Measurements from ENCODE around the gene BLOC1S1. TPM values are rescaled to one million over a fixed set of nuclear protein-coding genes. Genes with fewer than 3 reads are reported as not detected.

The BLOC1S1 gene
- total and polyA plus RNA-seq, 2 experiments from 2014 or later, result 133 to 159 TPM

DNA sequence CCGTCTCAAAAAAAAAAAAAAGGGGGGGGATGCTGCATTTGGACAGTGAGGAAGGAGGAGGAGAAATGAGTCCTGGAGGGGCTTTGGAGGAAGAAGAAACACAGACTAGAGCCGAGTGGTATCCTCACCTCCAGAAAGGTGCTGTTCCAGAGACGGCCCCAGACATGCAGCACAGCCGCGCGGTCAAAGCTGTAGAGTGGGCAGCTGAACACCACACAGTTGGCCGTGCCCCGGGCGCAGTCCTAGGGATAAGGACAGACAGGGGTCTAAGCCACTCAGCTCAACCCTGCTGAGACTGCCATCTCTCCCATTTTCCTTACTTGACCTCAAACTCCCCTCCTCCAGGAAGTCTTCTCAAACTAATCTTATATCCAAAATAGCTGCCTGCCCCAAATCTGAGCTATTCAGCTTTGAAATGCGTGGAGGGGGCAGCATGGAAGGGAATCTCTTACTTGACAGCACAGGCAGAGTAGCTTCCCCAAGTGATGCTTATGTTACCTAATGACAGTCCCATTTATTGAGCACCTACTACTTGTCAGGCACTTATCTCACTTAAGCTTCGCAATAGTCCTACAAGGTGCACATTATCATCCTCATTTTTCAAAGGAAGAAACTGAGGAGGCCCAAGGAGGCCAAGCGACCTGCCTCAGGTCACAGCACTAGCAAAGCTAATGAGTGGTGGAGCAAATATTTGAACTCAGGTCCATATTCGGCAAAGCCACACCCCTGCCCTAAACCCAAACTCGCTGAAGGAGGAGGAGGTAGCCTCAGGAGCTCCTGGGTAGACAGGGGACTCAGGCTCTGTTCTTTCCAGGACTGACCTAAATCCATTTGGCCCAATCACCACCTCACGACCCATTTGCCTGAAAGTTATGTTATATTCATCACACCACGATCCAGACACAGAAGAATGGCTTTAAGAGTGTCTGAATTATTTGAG is 26.9 kb upstream of the BLOC1S1 start:
- H3K4me1 ChIP-seq (ENCODE audit: low read depth), result no peaks in the 10 kb centered on the region
- no peaks in the 10 kb centered on the region for H3K9me3 ChIP-seq (ENCODE audit: low read depth)
- TF ChIP-seq, protein P1, sequence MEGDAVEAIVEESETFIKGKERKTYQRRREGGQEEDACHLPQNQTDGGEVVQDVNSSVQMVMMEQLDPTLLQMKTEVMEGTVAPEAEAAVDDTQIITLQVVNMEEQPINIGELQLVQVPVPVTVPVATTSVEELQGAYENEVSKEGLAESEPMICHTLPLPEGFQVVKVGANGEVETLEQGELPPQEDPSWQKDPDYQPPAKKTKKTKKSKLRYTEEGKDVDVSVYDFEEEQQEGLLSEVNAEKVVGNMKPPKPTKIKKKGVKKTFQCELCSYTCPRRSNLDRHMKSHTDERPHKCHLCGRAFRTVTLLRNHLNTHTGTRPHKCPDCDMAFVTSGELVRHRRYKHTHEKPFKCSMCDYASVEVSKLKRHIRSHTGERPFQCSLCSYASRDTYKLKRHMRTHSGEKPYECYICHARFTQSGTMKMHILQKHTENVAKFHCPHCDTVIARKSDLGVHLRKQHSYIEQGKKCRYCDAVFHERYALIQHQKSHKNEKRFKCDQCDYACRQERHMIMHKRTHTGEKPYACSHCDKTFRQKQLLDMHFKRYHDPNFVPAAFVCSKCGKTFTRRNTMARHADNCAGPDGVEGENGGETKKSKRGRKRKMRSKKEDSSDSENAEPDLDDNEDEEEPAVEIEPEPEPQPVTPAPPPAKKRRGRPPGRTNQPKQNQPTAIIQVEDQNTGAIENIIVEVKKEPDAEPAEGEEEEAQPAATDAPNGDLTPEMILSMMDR (IDR thresholded peaks at IDR 0.05; ENCODE audit: low read depth, low read length), result no peak
- H3K27ac ChIP-seq, result no peak overlapping the region
- H3K27me3 ChIP-seq, result no peaks in the 10 kb centered on the region
- no peak for DNase-seq (ENCODE audit: low read depth in 1 of 2, low spot score in 1 of 2)
- H3K4me3 ChIP-seq, result no peak overlapping the region
- H3K36me3 ChIP-seq, result peaks cover 12% of the 10 kb centered on the region

DNA sequence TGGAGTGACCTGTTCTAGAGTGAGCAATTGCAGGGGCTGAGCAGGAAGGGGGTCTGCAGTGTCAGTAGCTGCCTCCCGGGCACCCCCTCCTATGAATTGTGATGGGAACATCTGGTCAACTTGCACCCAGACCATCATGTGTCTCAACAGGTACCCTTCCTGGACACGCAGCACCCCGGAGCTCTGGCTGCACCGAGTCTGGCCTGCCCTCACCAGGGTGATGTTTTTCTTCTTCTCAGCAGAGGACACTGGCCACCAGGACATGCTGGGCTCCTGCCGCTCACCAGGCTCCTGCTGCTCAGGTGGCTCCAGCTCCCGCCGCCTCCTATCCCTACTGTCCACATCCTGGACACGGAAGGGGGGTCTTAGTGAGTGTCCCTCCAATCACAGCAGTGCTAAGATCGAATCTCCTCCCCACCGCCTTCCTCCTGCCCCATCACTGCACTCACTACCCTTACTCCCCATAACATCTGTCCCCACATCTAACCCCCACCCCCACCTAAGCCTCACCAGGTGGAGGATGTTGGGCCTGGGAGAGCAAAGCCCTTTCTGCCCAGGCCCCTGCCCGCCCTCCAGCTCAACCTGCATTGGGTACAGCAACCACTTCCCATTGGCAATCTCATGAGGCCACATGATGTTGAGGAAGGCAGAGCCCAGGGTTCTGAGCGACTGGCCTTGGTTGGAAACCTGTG is 23.1 kb upstream of the BLOC1S1 start:
- DNase-seq (ENCODE audit: low read depth in 1 of 2, low spot score in 1 of 2), result no peak

DNA sequence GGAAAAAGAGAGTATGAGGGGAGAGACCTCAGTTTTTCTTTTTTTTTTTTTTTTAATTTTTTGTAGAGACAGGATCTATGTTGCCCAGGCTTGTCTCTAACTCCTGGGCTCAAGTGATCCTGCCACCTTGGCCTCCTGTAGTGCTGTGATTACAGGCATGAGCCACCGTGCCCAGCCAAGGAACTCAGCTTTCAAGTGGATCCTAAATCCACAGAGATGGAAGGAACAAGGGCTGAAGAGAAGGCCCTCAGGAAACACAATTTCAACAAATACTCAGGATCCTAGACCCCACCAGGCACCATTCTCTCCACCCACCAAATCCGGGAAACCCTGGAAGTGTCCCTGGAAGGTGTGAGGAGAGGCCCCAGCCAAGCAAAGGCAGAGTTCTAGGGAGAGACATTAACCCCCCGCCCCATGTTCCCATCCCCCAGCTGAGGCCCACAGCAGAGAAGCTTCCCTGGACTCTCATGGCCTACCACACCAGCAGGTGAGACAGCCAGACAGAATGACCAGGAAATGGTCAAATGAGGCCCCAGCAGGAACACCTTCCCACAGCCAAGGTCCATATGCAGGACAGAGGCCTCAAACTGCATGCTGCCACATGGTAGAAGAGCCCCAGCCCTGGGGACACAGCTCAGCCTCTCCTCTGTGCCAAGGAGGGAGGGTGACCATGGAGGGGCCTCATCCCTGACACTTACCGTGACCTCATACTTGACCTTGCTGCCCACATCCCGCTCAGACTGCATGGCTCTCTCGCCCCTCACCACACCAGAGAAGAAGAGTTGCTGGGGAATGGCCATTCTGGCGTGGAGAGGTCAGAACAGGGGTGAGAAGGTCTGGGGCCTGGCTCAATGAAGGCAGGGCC is 22.3 kb upstream of the BLOC1S1 start:
- no peak for DNase-seq (ENCODE audit: low read depth in 1 of 2, low spot score in 1 of 2)
- TF ChIP-seq, protein P1 (IDR thresholded peaks at IDR 0.05; ENCODE audit: low read depth, low read length), result no peak
- peaks cover 27% of the 10 kb centered on the region for H3K36me3 ChIP-seq
- H3K27ac ChIP-seq, result no peak overlapping the region
- no peaks in the 10 kb centered on the region for H3K9me3 ChIP-seq (ENCODE audit: low read depth)
- H3K27me3 ChIP-seq, result no peaks in the 10 kb centered on the region
- no peak overlapping the region for H3K4me3 ChIP-seq
- no peaks in the 10 kb centered on the region for H3K4me1 ChIP-seq (ENCODE audit: low read depth)

More for the DNA sequence above, 23.1 kb upstream of the BLOC1S1 start:
- Histone ChIP-seq H3K27ac (no peak overlapping the region), H3K27me3 (no peaks in the 10 kb centered on the region), H3K4me3 (no peak overlapping the region), H3K36me3 (peaks cover 27% of the 10 kb centered on the region), H3K9me3 (ENCODE audit: low read depth) (no peaks in the 10 kb centered on the region), H3K4me1 (ENCODE audit: low read depth) (no peaks in the 10 kb centered on the region)
- TF ChIP-seq, protein P1 (IDR thresholded peaks at IDR 0.05; ENCODE audit: low read depth, low read length), result no peak

DNA sequence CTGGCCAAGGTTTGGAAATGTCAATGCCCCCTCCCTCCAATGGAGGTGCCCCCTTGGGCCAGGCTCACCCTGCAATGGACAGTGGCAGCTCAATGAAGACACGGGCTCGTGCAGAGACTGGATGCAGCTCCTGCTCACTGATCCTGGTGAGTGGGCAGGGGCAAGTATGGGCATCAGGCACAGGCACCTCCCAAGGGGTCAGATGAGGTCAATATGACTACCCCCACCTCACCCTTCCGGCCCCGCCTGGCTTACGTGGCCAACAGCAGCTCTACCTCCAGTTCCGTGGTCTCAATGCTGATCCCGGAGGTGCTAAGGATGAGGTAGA is 21.7 kb upstream of the BLOC1S1 start:
- Histone ChIP-seq H3K4me3 (no peak overlapping the region), H3K9me3 (ENCODE audit: low read depth) (no peaks in the 10 kb centered on the region), H3K4me1 (ENCODE audit: low read depth) (no peaks in the 10 kb centered on the region), H3K27ac (no peak overlapping the region), H3K27me3 (no peaks in the 10 kb centered on the region), H3K36me3 (peaks cover 27% of the 10 kb centered on the region)
- TF ChIP-seq, protein P1 (IDR thresholded peaks at IDR 0.05; ENCODE audit: low read depth, low read length), result no peak
- no peak for DNase-seq (ENCODE audit: low read depth in 1 of 2, low spot score in 1 of 2)

- TF ChIP-seq, protein P1 (IDR thresholded peaks at IDR 0.05; ENCODE audit: low read depth, low read length), result no peak
- H3K9me3 ChIP-seq (ENCODE audit: low read depth), result no peaks in the 10 kb centered on the region
- no peak overlapping the region for H3K27ac ChIP-seq
- no peak for DNase-seq (ENCODE audit: low read depth in 1 of 2, low spot score in 1 of 2)
- H3K27me3 ChIP-seq, result no peaks in the 10 kb centered on the region
- H3K4me1 ChIP-seq (ENCODE audit: low read depth), result no peaks in the 10 kb centered on the region
- H3K36me3 ChIP-seq, result peaks cover 27% of the 10 kb centered on the region
- H3K4me3 ChIP-seq, result no peak overlapping the region
Observed at GRCh38 chr12:55694651-55695050, 21.2 kb upstream of the BLOC1S1 start.

Data from cardiac muscle cell (in vitro differentiated cells and primary cell).